ENCODE measurements around the gene CMIP.

Gene CMIP

GRCh38 chr16:81707411-81708265, 263.0 kb downstream of the CMIP start:
- H3K36me3 ChIP-seq (replicated peaks), result peaks cover 43% of the 10 kb centered on the region
- TF ChIP-seq CTCF (IDR thresholded peaks at IDR 0.05; ENCODE audit: low read depth, low read length, missing control alignments), result no peak
- H3K27me3 ChIP-seq (replicated peaks), result no peaks in the 10 kb centered on the region
- H3K4me3 ChIP-seq (ENCODE audit: low read depth, low read length), result no peak overlapping the region
- no peak overlapping the region for H3K27ac ChIP-seq
- in situ Hi-C loops (cut with HindIII; ENCODE audit: low pct_ligation_motif_present, low sequenced_read_pairs), result loop anchor here (25.0 kb wide), 1 partner anchor 220 kb away; no protein-coding TSS in a partner anchor
- peak; percentile 13 for DNase-seq

GRCh38 chr16:81708266-81709015, 263.8 kb downstream of the CMIP start:
- H3K27ac ChIP-seq, result no peak overlapping the region
- peaks cover 38% of the 10 kb centered on the region for H3K36me3 ChIP-seq (replicated peaks)
- no peak for DNase-seq
- TF ChIP-seq CTCF (IDR thresholded peaks at IDR 0.05; ENCODE audit: low read depth, low read length, missing control alignments), result no peak
- no peak overlapping the region for H3K4me3 ChIP-seq (ENCODE audit: low read depth, low read length)
- H3K27me3 ChIP-seq (replicated peaks), result no peaks in the 10 kb centered on the region
- in situ Hi-C loops (cut with HindIII; ENCODE audit: low pct_ligation_motif_present, low sequenced_read_pairs), result loop anchor here (25.0 kb wide), 1 partner anchor 221 kb away; no protein-coding TSS in a partner anchor

GRCh38 chr16:81709016-81709900, 264.6 kb downstream of the CMIP start:
- peaks cover 38% of the 10 kb centered on the region for H3K36me3 ChIP-seq (replicated peaks)
- in situ Hi-C loops (cut with HindIII; ENCODE audit: low pct_ligation_motif_present, low sequenced_read_pairs), result loop anchor here (25.0 kb wide), 1 partner anchor 222 kb away; no protein-coding TSS in a partner anchor
- DNase-seq, result no peak

GRCh38 chr16:81710044-81710443, 265.4 kb downstream of the CMIP start:
- in situ Hi-C loops (cut with HindIII; ENCODE audit: low pct_ligation_motif_present, low sequenced_read_pairs), result loop anchor here (25.0 kb wide), 1 partner anchor 223 kb away; no protein-coding TSS in a partner anchor
- peaks cover 35% of the 10 kb centered on the region for H3K36me3 ChIP-seq (replicated peaks)
- no peak for TF ChIP-seq CTCF (IDR thresholded peaks at IDR 0.05; ENCODE audit: low read depth, low read length, missing control alignments)

More at GRCh38 chr16:81709016-81709900, 264.6 kb downstream of the CMIP start:
- Histone ChIP-seq H3K27me3 (replicated peaks) (no peaks in the 10 kb centered on the region), H3K4me3 (ENCODE audit: low read depth, low read length) (no peak overlapping the region), H3K27ac (no peak overlapping the region)
- TF ChIP-seq CTCF (IDR thresholded peaks at IDR 0.05; ENCODE audit: low read depth, low read length, missing control alignments), result no peak

GRCh38 chr16:81710596-81710995, 266.0 kb downstream of the CMIP start:
- in situ Hi-C loops (cut with HindIII; ENCODE audit: low pct_ligation_motif_present, low sequenced_read_pairs), result loop anchor here (25.0 kb wide), 1 partner anchor 223 kb away; no protein-coding TSS in a partner anchor

More at GRCh38 chr16:81710044-81710443, 265.4 kb downstream of the CMIP start:
- no peak overlapping the region for H3K4me3 ChIP-seq (ENCODE audit: low read depth, low read length)
- no peak overlapping the region for H3K27ac ChIP-seq
- DNase-seq, result no peak
- no peaks in the 10 kb centered on the region for H3K27me3 ChIP-seq (replicated peaks)

More at GRCh38 chr16:81710596-81710995, 266.0 kb downstream of the CMIP start:
- no peak overlapping the region for H3K4me3 ChIP-seq (ENCODE audit: low read depth, low read length)
- H3K27me3 ChIP-seq (replicated peaks), result no peaks in the 10 kb centered on the region
- H3K36me3 ChIP-seq (replicated peaks), result peaks cover 33% of the 10 kb centered on the region
- no peak overlapping the region for H3K27ac ChIP-seq
- TF ChIP-seq CTCF (IDR thresholded peaks at IDR 0.05; ENCODE audit: low read depth, low read length, missing control alignments), result no peak
- DNase-seq, result no peak
